Left ventricle myocardium inferior (tissue), 1 donor: ENCODE data around the gene FKBP9. TPM values are rescaled to one million over a fixed set of nuclear protein-coding genes. Genes with fewer than 3 reads are reported as not detected.
"Not testable (repeated sequence)": the region's sequence is repeated elsewhere in the genome, so short reads cannot be mapped to it uniquely, and the experiment has no call there.

Experiments used
- DNase-seq: peaks from one replicate; pipeline ENCODE4 v3.0.0-alpha.2; 2020
- H3K27ac ChIP-seq: fragments of 200-600 bp; replicated peaks from 2 replicates; pipeline ENCODE4 v1.8.0; 2021
- H3K27me3 ChIP-seq: fragments of 200-600 bp; 2 replicates; pipeline ENCODE4 v1.8.0; 2021; ENCODE audit warnings: low read depth
- H3K36me3 ChIP-seq: fragments of 200-600 bp; 2 replicates; pipeline ENCODE4 v1.8.0; 2021
- H3K4me1 ChIP-seq: fragments of 200-600 bp; 2 replicates; pipeline ENCODE4 v1.8.0; 2021
- H3K4me3 ChIP-seq: fragments of 200-600 bp; 2 replicates; pipeline ENCODE4 v1.8.0; 2021; ENCODE audit warnings: mild to moderate bottlenecking, moderate library complexity
- H3K9me3 ChIP-seq: fragments of 200-600 bp; replicated peaks from 2 replicates; pipeline ENCODE4 v1.8.0; 2021
- intact Hi-C: fragments of 100-400 bp; cut with micrococcal nuclease; formaldehyde crosslinking; loops from one replicate; pipeline ENCODE4 v1.11.0; 2022
- total RNA-seq: library from RNA; stranded (reverse); fragmentation: NEBNext Ultra II Directional; extraction: Animal tissue kit (Norgen Biotek cat#: 25700); gene quantifications from one replicate; pipeline ENCODE4 v1.2.1, GENCODE V29; 2021
- TF ChIP-seq, protein P1 (sequence below): fragments of 200-600 bp; IDR thresholded peaks from 2 replicates; pipeline ENCODE4 v1.8.0; 2021; ENCODE audit warnings: antibody characterized with exemption, mild to moderate bottlenecking, borderline replicate concordance
- donor health status: DM: no; HTN: yes; CAD: no; lungs with severe emphysema.

The FKBP9 gene
- total RNA-seq, 1 donor from 2014 or later = 112 TPM

DNA sequence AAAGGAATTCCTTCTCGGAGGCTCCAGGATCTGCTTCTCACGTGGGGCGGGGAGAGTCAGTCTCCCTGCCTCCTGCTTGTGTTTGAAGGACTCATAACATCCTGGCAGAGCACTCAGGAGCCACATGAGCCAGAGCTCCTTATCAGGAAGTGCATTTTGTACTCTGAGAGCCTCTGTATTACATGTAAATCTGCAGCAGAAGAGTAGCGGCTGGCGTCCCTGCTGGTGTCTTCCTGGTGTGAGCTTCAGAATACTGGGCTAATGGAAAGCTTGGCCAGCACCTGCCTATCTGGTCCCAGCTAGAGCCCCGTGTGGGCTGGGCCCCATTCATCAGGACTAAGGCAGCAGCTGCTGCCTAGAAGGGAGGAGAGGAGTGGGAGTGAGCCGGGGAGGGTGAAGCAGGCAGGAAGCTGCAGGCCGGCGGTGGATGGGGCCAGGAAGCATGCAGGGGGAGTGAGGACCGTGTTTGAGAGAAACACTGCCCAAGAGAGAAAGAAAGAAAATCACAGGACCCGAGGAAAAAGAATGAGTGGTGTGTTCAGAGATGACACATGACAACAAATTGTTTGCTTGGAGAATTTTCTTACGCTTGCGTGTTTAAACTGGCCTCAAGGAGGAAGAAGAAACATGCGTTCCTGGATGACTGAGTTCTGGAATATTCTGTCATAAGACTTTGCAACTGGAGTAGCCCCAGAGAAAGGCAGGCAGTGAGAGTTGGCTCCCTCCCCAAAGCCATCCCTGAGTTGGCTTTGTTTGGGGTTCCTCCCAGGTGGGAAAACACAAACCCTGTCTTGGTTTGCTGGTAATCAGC is 41.3 kb downstream of the FKBP9 start:
- intact Hi-C loops, H3K36me3 ChIP-seq: not testable (repeated sequence)
- peak overlapping the region; percentile 53 for H3K4me3 ChIP-seq

DNA sequence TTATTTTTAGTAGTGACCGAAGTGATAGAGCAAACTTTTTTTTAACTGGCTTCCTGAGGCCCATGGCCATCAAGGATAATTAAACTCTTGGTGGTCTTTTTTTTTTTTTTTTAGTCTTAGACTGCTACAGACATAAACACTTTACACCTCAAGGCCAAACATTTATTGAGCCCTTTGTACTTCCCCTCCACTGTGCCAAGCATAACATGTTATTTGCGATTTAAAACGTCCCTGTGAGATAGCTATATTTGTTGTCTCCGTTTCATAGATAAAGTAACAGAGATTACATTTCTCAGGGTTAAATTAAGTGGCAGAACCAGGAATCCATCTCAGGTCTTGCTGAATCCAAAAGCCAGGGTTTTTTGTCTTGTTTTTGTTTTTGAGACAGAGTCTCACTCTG is 42.1 kb downstream of the FKBP9 start:
- Histone ChIP-seq H3K27ac (peak overlapping the region; percentile 87), H3K4me1 (peaks cover 26% of the 10 kb centered on the region), H3K36me3 (peaks cover 12% of the 10 kb centered on the region)
- DNase-seq, H3K27me3 ChIP-seq, H3K9me3 ChIP-seq, intact Hi-C loops, H3K4me3 ChIP-seq: not testable (repeated sequence)

More for the DNA sequence above, 41.3 kb downstream of the FKBP9 start:
- not testable (repeated sequence) for H3K27me3 ChIP-seq, H3K9me3 ChIP-seq
- TF ChIP-seq, protein P1, sequence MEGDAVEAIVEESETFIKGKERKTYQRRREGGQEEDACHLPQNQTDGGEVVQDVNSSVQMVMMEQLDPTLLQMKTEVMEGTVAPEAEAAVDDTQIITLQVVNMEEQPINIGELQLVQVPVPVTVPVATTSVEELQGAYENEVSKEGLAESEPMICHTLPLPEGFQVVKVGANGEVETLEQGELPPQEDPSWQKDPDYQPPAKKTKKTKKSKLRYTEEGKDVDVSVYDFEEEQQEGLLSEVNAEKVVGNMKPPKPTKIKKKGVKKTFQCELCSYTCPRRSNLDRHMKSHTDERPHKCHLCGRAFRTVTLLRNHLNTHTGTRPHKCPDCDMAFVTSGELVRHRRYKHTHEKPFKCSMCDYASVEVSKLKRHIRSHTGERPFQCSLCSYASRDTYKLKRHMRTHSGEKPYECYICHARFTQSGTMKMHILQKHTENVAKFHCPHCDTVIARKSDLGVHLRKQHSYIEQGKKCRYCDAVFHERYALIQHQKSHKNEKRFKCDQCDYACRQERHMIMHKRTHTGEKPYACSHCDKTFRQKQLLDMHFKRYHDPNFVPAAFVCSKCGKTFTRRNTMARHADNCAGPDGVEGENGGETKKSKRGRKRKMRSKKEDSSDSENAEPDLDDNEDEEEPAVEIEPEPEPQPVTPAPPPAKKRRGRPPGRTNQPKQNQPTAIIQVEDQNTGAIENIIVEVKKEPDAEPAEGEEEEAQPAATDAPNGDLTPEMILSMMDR = peak; percentile 21
- peak; percentile 49 for DNase-seq
- Histone ChIP-seq H3K4me1 (peaks cover 26% of the 10 kb centered on the region), H3K27ac (peak overlapping the region; percentile 87)

DNA sequence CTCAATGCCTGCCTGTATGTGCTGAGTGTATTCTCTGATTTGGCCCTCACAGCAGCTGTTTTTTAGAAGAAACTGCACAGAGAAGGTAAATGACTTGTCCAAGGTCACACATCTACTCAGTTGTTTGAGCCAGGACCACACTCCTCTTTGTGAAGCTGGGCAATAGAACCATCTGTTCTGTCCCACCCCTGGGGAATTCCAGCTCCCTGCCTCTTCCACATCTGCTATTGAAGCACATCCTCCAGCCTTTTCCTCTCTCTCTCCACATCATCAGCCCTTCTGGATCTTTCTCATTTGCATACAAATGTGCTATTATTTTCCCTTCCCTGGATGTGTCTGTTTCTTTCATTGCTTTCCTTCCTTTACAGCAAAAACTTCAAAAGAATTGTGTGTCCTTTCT is 45.9 kb downstream of the FKBP9 start:
- peaks cover 20% of the 10 kb centered on the region for H3K4me1 ChIP-seq
- H3K36me3 ChIP-seq = peaks cover 25% of the 10 kb centered on the region
- not testable (repeated sequence) for H3K27ac ChIP-seq

DNA sequence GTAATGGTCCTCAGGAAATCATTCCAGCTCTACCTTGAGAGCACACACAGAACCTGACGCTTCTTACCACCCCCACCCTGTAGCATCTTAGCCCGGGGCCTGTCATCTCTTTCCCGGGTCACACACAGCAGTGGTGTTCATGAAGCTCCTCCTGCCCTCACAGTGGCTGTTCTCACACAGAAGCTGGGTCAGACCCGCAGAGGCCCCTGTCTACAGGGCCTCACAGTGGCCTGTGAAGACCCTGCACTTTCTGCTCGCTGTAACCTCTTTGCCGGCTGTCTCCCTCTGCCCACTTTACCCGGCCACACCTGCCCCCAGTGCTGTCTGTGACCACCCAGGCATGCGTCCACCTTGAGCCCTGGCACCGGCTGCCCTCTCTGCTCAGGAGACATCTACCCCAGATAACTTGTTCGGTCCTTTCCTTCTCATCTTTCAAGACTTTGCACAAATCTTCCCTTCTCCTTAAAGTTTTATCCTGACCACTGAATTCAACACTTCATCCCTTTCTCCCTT is 46.9 kb downstream of the FKBP9 start:
- H3K27ac ChIP-seq, H3K4me3 ChIP-seq, H3K27me3 ChIP-seq, H3K9me3 ChIP-seq, DNase-seq, intact Hi-C loops: not testable (repeated sequence)
- Histone ChIP-seq H3K4me1 (peaks cover 12% of the 10 kb centered on the region), H3K36me3 (peaks cover 25% of the 10 kb centered on the region)

More for the DNA sequence above, 45.9 kb downstream of the FKBP9 start:
- DNase-seq, H3K9me3 ChIP-seq, H3K4me3 ChIP-seq, H3K27me3 ChIP-seq, intact Hi-C loops: not testable (repeated sequence)

DNA sequence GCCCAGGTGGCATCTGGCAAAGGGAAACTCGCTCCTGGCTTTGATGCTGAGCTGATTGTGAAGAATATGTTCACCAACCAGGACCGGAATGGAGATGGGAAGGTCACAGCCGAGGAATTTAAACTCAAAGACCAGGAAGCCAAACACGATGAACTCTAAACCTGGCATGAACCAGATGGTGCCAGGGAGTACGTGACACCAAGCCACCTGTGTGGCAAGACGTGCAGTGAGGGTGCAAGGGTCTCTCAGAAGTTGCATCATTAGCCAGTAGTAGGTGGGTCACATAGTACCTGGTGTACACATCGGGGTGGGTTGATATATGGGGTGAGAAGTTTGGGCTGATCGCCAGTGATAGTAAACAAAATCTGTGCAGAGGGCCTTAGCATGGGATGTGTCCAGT is 48.0 kb downstream of the FKBP9 start:
- peaks cover 25% of the 10 kb centered on the region for H3K36me3 ChIP-seq
- intact Hi-C loops, H3K27ac ChIP-seq, DNase-seq, H3K27me3 ChIP-seq, H3K9me3 ChIP-seq, H3K4me3 ChIP-seq, H3K4me1 ChIP-seq: not testable (repeated sequence)

DNA sequence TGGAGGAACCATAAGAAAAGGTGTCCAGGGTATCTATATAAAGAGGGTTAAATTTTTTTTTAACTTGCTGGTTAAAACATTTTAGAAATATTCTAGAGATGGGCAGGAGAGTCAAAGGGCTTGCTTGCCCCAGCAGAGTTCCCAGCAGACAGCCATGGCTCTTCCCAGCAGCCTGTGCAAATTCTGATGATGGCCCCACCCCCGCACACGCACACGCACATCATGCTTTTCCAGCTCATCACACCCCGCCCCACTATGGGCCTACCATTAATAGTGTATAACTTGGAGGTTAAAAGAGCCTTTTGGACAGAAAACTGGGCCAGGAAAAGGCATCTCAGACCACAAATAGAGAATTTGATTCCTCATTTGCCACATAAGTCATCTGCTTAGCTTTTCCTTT is 48.5 kb downstream of the FKBP9 start:
- H3K27ac ChIP-seq, H3K4me1 ChIP-seq, DNase-seq, H3K9me3 ChIP-seq, H3K27me3 ChIP-seq, intact Hi-C loops, H3K4me3 ChIP-seq: not testable (repeated sequence)
- H3K36me3 ChIP-seq = peaks cover 25% of the 10 kb centered on the region

DNA sequence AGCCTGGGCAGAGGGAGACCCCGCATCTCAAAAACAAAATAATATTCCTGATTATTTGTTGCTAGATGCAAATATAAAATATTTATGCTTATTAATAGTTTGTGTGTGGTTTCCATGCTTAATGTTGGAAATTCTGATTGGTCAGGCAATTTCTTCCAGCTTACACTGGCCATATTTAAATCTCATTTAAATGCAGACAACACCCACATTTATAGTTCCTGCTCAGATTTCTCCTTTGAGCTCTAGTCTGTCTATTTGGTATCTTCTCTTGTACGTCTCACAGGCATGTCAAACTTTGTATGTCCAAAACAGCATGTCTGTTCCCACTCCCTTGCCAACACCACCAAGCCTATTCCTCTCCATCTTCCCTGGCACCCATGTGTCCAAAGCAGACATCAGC is 52.5 kb downstream of the FKBP9 start:
- Histone ChIP-seq H3K27me3 (no peaks in the 10 kb centered on the region), H3K27ac (no peak overlapping the region), H3K9me3 (no peaks in the 10 kb centered on the region), H3K4me1 (no peaks in the 10 kb centered on the region), H3K4me3 (no peak overlapping the region), H3K36me3 (peaks cover 35% of the 10 kb centered on the region)
- TF ChIP-seq, protein P1 = no peak
- intact Hi-C loops = no loop called here
- DNase-seq = no peak

DNA sequence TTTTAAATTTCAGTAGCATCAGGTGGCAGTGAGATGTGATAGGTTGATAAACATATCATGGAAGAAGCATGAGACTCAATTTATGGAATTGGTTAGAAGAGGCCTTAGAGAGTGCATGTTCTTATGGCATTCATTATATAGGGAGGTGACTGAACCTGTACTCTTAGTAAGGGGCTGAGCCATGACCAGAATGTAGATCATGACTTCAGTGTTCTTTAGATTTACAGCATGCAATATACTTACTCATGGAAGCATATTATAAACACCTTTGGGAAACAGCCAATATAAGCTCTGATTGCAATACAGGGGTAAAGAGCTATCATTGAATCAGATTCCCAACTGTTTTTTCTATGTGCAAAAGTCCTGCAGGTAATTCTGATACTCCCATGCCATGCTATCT is 55.1 kb downstream of the FKBP9 start:
- TF ChIP-seq, protein P1 = no peak
- Histone ChIP-seq H3K9me3 (no peaks in the 10 kb centered on the region), H3K4me3 (no peak overlapping the region), H3K27me3 (no peaks in the 10 kb centered on the region), H3K4me1 (no peaks in the 10 kb centered on the region), H3K36me3 (peaks cover 48% of the 10 kb centered on the region), H3K27ac (no peak overlapping the region)
- intact Hi-C loops = no loop called here
- DNase-seq = no peak
